ENCODE results near the gene AGAP1.

DNA sequence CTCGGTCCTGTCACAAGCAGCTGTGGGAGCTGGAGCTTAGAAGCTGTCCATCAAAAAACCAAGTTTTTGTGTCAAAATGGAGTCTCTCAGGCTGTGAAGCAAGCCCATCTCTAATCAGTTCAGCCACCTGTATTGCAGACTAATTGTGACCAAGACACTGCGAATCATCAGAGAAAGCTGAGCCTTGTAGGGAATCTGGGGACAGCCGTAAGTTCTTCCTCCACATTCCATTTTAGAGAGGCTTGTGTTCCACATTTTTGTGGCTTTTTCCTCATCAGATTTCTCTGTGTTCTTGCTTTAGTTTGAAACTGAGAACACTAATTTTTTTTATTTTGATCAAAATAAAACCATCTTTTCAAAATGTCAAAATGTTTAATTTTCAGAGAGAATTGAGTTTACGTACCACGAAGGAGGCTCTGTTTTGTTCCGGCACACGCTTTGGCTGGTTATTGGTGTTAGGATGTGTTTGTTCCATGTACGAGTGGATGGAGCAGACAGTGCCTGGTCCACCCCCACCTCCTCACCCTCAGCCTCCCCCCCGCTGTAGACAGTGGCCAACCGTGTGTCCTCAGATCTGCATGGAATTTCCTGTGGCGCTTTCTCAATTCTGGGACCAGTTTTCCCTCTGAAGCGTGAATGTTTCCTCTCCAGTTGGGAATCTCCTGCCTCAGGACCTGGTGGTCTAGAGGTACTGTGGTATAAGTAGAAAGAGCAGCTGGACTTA, 140.8 kb downstream of the AGAP1 start:
- TF ChIP-seq, protein P1, sequence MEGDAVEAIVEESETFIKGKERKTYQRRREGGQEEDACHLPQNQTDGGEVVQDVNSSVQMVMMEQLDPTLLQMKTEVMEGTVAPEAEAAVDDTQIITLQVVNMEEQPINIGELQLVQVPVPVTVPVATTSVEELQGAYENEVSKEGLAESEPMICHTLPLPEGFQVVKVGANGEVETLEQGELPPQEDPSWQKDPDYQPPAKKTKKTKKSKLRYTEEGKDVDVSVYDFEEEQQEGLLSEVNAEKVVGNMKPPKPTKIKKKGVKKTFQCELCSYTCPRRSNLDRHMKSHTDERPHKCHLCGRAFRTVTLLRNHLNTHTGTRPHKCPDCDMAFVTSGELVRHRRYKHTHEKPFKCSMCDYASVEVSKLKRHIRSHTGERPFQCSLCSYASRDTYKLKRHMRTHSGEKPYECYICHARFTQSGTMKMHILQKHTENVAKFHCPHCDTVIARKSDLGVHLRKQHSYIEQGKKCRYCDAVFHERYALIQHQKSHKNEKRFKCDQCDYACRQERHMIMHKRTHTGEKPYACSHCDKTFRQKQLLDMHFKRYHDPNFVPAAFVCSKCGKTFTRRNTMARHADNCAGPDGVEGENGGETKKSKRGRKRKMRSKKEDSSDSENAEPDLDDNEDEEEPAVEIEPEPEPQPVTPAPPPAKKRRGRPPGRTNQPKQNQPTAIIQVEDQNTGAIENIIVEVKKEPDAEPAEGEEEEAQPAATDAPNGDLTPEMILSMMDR (IDR thresholded peaks at IDR 0.05), result no peak
- TF ChIP-seq EP300 (IDR thresholded peaks at IDR 0.05), result no peak
- no peak for TF ChIP-seq POLR2A (IDR thresholded peaks at IDR 0.05)
